Measurements from ENCODE around the gene EWSR1.
A peak's percentile ranks its signal among the peaks of the same experiment; 100 is the strongest.

Gene EWSR1

DNA sequence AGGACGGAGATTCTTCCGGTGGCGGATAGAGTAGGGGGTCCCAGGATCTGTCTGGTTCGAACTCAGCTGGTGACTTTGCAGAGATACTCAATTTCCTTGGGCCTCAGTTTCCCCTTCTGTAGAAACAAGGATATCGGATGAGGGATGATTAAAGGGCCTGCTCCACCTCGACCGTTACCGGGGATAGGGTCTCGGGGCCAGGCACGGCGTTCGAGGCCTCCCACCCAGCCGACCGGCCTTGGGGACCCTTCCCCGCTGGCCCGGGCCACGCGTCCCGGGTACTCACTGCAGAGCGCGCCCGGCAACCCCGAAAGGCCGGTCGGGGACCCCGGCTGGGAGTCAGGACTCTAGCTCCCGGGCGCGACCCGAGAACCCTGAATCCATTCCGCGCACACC lies 608 bp upstream of the EWSR1 start:
- no peak for DNase-seq (ENCODE audit: low read depth in 1 of 2, low spot score in 1 of 2)

- peak in 1 of 2 donors; percentile 18 for DNase-seq (ENCODE audit: low read depth in 1 of 2, low spot score in 1 of 2)
Measured at GRCh38 chr22:29268511-29269229, 602 bp downstream of the EWSR1 start.

DNA sequence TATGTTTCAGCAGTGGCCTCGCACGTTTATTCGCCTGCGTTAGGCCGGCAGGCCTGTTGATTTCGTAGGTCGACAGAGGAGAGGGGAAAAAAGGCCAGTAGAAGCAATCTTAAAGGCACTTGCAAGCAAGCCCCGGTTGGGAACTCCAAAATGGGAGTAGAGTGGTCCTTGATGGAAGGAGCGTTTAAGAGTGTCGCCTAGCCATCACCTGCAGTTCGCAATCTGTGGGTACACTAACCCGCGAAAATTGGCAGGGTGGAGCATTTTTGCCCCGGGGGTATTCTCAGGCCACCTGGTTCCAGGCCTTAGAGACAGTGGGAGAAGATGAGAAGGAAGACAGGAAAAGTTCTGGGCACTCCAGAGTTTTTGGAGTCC lies 1.1 kb downstream of the EWSR1 start:
- DNase-seq (ENCODE audit: low read depth in 1 of 2, low spot score in 1 of 2), result no peak

GRCh38 chr22:29269731-29270474 lies 1.8 kb downstream of the EWSR1 start:
- DNase-seq (ENCODE audit: low read depth in 1 of 2, low spot score in 1 of 2), result no peak

- no peak for DNase-seq (ENCODE audit: low read depth in 1 of 2, low spot score in 1 of 2)
Measured at GRCh38 chr22:29270475-29271271, 2.6 kb downstream of the EWSR1 start.

DNA sequence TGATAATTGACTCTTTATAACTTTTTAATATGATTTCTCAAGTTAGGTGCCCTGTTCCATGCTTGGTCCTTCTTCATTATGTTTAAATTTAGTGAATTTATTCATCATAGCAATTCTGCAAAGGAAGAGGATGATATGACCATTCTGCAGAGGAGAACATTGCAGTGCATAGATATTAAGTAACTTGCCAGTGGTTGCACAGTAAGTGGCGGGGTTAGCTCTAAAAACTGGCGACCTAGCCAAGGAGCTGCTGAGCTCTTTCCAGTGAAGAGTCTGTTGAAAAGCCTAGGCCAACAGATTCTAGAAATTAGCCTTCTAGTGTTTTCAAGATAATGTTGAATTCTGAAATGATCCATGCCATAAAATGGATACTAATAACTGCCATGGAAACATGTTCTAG lies 4.6 kb downstream of the EWSR1 start:
- DNase-seq (ENCODE audit: low read depth in 1 of 2, low spot score in 1 of 2), result no peak

GRCh38 chr22:29275167-29275566 lies 7.1 kb downstream of the EWSR1 start:
- DNase-seq (ENCODE audit: low read depth in 1 of 2, low spot score in 1 of 2), result no peak

GRCh38 chr22:29275819-29276565 lies 7.9 kb downstream of the EWSR1 start:
- no peak for DNase-seq (ENCODE audit: low read depth in 1 of 2, low spot score in 1 of 2)

GRCh38 chr22:29277927-29278326 lies 9.9 kb downstream of the EWSR1 start:
- DNase-seq (ENCODE audit: low read depth in 1 of 2, low spot score in 1 of 2), result no peak

DNA sequence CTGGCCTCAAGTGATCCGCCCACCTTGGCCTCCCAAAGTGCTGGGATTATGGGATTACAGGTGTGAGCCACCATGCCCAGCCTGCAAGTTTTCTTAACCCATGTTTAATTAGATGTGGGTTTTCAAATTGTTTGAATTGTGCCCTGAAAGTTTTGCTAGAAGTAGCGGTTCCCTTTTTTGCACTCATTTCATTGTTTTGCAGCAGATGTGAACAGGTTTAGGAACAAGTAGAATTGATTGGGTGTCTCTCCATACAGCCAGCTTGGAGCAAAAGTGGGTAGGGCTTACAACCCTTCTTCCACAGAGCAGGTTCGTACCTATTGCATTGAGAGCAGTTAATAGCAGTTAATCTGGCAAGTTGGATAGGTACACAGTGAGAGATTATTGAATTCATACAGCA lies 16.1 kb downstream of the EWSR1 start:
- no peak for DNase-seq (ENCODE audit: low read depth in 1 of 2, low spot score in 1 of 2)

DNA sequence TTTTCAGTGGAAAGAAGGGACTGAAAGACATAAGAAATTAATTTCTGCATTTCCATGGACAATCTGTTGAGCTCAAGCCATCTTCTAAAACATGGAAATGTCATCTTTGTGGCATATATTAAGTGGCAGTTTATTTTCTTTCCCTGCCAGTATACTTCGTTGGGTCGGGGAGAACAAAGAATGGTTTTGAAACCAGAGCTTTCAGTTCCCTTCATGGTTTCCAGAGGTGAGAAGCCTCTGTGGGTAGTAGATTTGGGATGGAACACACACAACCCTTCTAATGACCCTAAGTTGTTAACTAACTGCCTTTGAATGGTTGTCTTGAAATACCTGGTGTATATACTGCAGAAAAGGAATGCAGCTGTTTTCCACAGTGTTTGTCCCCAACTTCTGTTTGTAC lies 20.8 kb downstream of the EWSR1 start:
- DNase-seq (ENCODE audit: low read depth in 1 of 2, low spot score in 1 of 2), result no peak

DNA sequence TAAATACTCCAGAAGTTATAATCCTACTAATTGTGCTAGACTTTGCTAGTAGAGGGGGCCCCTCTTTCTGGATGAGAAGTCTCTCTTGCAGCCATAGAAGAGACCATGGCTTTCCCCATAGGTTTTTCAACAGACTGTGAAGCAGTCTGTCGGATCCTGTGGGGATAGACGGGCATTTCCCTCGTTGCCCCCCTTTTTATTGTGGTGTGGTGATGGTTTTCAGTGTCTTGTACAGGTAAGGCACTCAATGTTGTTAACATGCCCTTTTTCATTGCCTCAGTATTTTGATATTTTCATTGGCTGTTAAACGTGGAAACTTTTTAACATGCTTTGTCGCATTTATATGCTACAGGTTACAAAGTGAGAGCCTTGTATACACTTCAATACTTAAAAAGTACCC lies 22.0 kb downstream of the EWSR1 start:
- DNase-seq (ENCODE audit: low read depth in 1 of 2, low spot score in 1 of 2), result no peak

DNA sequence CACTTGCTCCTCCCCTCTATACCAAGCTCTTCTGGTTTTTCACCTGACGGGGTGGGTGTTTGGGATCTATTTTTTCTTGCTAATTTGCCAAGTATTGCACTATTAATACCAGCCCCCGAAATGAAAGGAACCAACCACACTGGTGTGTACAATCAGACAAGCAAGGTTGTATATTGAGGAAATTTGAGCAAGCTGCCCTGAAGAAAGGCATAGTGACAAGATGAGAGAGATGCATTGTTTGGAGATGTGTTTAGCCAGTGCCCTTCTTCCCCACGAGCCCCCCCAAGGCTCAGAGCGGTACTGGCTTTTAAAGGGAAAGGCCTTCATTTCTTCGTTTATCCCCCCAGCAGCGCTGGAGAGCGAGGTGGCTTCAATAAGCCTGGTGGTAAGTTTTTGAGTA lies 23.1 kb downstream of the EWSR1 start:
- DNase-seq (ENCODE audit: low read depth in 1 of 2, low spot score in 1 of 2), result no peak

DNA sequence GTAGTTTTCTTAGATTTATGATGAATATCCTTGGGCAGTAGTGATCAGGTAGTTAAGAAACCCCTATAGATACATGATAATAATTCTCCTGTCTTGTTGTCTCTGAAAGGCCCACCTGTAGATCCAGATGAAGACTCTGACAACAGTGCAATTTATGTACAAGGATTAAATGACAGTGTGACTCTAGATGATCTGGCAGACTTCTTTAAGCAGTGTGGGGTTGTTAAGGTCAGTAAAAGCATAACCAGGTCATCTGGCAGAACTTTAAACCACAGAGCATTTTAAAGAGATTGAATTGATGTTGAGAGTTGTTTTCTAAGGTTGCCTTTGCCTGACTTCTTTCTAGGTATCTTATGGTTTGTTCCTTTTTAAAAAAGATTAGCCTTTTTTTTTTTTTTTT lies 24.3 kb downstream of the EWSR1 start:
- DNase-seq (ENCODE audit: low read depth in 1 of 2, low spot score in 1 of 2), result no peak

GRCh38 chr22:29298641-29299040 lies 30.6 kb downstream of the EWSR1 start:
- DNase-seq (ENCODE audit: low read depth in 1 of 2, low spot score in 1 of 2), result no peak

DNA sequence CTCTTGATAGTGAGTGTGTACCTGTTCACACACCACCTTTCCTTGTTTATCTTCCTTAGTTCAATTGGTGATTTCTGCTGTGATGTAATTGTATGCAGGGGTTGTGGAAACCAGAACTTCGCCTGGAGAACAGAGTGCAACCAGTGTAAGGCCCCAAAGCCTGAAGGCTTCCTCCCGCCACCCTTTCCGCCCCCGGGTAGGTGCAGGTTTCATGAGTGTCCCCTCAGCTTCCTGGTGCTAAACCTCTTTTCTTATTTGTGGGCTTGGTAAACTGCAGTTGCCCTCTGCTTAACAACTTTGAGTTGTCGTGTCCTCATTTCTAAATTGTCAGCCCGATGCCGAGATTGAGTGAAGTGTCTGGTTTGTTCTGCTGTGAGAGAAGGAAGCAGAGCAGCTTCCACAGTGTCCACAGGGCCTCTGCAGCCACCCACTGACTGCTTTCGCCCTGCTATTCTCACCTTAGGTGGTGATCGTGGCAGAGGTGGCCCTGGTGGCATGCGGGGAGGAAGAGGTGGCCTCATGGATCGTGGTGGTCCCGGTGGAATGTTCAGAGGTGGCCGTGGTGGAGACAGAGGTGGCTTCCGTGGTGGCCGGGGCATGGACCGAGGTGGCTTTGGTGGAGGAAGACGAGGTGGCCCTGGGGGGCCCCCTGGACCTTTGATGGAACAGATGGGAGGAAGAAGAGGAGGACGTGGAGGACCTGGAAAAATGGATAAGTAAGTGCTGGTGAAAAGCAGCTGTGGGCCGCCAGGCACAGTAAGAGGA lies 31.2 kb downstream of the EWSR1 start:
- no peak for DNase-seq (ENCODE audit: low read depth in 1 of 2, low spot score in 1 of 2)

GRCh38 chr22:29300467-29300806 lies 32.4 kb downstream of the EWSR1 start:
- DNase-seq (ENCODE audit: low read depth in 1 of 2, low spot score in 1 of 2), result no peak

DNA sequence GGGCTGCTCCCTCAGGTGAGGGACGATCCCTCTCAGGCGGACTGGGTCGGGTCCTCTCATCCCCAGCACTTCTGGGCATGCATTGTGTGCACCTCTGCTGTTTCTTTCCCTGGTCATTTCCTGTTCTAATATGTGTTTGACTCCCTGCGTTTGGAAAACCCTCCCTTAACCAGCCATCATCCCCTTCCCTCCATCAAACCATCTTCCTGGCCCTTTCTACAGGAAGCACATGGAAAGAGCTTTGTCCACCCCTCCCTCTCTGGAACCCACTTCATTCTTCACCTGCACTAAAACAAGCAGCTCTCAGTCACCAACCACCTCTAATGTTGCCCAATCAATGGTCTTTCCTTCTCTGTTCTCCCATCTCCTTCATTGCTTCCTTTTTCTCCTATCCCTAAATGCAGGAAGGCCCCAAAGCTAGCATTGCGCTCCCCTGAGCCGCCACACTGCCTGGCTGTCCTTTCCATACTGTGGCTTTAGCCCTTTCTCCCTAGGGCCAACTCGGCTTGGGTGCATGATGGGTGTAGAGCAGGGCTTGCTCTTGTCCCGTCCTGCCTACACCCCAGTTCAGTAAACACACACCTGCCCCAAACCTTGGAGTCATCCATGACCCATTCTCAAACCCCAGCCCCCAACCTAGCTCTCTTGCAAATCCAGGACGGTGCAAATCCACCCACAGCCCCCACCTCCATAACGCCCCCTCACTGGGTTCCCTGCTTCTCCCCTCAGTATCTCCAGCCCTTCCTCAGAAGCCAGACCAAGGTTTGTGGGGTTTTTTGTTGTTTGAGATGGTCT lies 32.9 kb downstream of the EWSR1 start:
- DNase-seq (ENCODE audit: low read depth in 1 of 2, low spot score in 1 of 2), result no peak

- no peak for DNase-seq (ENCODE audit: low read depth in 1 of 2, low spot score in 1 of 2)
Measured at GRCh38 chr22:29301716-29302401, 33.8 kb downstream of the EWSR1 start.

DNA sequence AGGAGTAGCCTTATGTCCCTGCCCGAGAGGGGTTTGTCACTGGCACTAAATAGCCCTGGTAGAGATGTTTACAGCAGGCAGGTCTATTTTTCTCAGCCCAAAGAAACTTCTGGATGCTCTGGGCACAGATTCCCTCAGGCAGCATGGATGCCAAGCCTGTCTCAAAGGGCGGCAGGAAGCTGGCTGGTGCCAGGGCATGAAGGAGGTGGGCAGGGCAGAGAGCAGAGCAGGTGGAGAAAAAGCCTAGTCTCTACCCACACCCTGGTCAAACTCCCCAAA lies 34.3 kb downstream of the EWSR1 start:
- DNase-seq (ENCODE audit: low read depth in 1 of 2, low spot score in 1 of 2), result no peak
